Measurements from ENCODE around the gene AGRN.

Gene AGRN

DNA sequence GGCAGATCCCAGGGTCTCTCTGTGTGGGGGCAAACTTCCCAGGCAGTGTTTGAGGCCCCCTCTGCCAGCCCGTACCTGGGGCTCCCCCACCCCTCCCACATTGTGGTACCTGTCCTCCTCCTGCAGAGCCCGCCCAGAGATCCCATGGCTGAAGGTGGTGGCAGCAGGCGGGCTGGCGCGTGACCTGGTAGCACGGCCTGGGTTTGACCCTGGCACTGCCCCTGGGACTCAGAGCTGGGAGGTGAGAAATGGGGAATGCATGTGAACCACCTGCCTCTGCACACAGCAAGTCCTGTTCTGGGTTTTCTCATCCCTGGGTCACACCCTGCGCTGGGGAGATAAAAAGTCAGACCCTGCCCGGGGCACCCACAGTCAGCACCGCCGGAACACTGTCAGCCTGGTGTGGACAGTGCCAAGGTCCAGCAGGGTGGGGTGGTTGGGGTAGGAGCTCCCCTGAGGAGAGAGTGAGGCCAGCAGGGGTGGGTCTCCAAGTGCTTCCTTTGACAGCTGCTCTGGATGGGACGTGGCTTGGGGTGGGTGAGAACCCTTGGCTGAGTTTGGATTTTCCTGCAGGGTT, 11.8 kb downstream of the AGRN start:
- no peaks in the 10 kb centered on the region for H3K9me3 Mint-ChIP-seq
- H3K27ac Mint-ChIP-seq, result no peak overlapping the region
- H3K36me3 Mint-ChIP-seq (ENCODE audit: low read depth), result no peaks in the 10 kb centered on the region
- peaks cover 10% of the 10 kb centered on the region for H3K27me3 Mint-ChIP-seq (ENCODE audit: low read depth)
- no peaks in the 10 kb centered on the region for H3K4me1 Mint-ChIP-seq (ENCODE audit: low read depth)
- peak overlapping the region; percentile 62 for H3K4me3 Mint-ChIP-seq

- Mint-ChIP-seq H3K4me3 (peak overlapping the region; percentile 62), H3K9me3 (no peaks in the 10 kb centered on the region), H3K4me1 (ENCODE audit: low read depth) (no peaks in the 10 kb centered on the region), H3K27ac (peak overlapping the region; percentile 65), H3K27me3 (ENCODE audit: low read depth) (peaks cover 10% of the 10 kb centered on the region), H3K36me3 (ENCODE audit: low read depth) (no peaks in the 10 kb centered on the region)
Observed at GRCh38 chr1:1032424-1032823, 12.5 kb downstream of the AGRN start.

- Mint-ChIP-seq H3K9me3 (no peaks in the 10 kb centered on the region), H3K4me3 (peak overlapping the region; percentile 58), H3K4me1 (ENCODE audit: low read depth) (no peaks in the 10 kb centered on the region), H3K27me3 (ENCODE audit: low read depth) (peaks cover 10% of the 10 kb centered on the region), H3K27ac (no peak overlapping the region), H3K36me3 (ENCODE audit: low read depth) (no peaks in the 10 kb centered on the region)
Observed at GRCh38 chr1:1033009-1033587, 13.2 kb downstream of the AGRN start.

DNA sequence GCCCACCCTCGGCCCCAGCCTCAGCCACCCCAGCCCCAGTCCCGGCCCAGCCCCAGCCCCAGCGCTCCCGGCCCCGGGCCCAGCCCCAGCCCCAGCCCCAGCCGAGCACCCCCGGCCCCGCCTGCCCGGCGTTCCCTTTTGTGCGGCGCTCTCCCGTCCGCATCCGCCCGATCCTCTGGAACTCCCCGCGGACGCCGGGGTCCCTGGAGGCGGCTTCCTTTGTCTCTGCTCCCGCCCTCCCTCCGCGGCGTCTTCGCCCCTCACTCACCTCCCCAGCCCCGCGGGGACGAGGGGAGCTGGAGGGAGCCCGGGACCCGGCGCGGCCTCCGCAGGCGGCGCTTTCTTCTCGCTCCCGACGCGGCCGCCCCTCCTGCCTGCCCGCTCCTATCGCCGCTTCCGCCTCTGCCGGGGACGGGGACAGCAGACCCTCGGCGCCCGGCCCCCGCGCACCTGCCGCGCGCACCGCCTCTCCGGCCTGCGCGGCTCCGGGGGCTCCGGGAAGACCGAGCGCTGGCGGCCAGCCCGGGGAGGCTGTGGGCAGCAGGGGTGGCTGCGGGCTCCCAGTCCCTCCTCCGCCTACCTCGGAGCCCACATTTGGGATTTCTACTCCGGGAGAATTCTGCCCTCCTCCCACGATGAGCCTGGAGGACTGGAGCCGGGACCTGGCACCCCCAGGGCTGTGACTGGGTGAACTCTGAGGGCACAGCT, 14.0 kb downstream of the AGRN start:
- H3K27ac Mint-ChIP-seq, result no peak overlapping the region
- no peaks in the 10 kb centered on the region for H3K9me3 Mint-ChIP-seq
- H3K27me3 Mint-ChIP-seq (ENCODE audit: low read depth), result peaks cover 16% of the 10 kb centered on the region
- peak overlapping the region; percentile 28 for H3K4me3 Mint-ChIP-seq
- peaks cover 6% of the 10 kb centered on the region for H3K4me1 Mint-ChIP-seq (ENCODE audit: low read depth)
- H3K36me3 Mint-ChIP-seq (ENCODE audit: low read depth), result no peaks in the 10 kb centered on the region

DNA sequence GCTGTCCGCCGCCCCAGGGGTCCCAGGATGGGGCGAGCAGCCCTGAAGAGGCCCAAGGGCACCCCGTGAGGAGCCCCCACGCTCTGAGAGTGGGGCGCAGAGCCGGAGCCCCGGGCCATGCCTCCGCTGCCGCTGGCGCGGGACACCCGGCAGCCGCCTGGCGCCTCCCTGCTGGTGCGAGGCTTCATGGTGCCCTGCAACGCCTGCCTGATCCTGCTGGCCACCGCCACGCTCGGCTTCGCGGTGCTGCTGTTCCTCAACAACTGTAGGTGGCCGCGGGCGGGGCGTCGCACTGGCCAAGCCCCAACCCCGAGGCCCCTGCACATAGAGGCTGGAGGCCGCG, 14.5 kb downstream of the AGRN start:
- peaks cover 21% of the 10 kb centered on the region for H3K27me3 Mint-ChIP-seq (ENCODE audit: low read depth)
- H3K4me3 Mint-ChIP-seq, result no peak overlapping the region
- H3K36me3 Mint-ChIP-seq (ENCODE audit: low read depth), result no peaks in the 10 kb centered on the region
- no peak overlapping the region for H3K27ac Mint-ChIP-seq
- H3K4me1 Mint-ChIP-seq (ENCODE audit: low read depth), result peaks cover 9% of the 10 kb centered on the region
- no peaks in the 10 kb centered on the region for H3K9me3 Mint-ChIP-seq

GRCh38 chr1:1035291-1035943, 15.5 kb downstream of the AGRN start:
- peaks cover 14% of the 10 kb centered on the region for H3K4me1 Mint-ChIP-seq (ENCODE audit: low read depth)
- H3K9me3 Mint-ChIP-seq, result no peaks in the 10 kb centered on the region
- peaks cover 25% of the 10 kb centered on the region for H3K27me3 Mint-ChIP-seq (ENCODE audit: low read depth)
- H3K4me3 Mint-ChIP-seq, result no peak overlapping the region
- no peaks in the 10 kb centered on the region for H3K36me3 Mint-ChIP-seq (ENCODE audit: low read depth)
- no peak overlapping the region for H3K27ac Mint-ChIP-seq

- peaks cover 14% of the 10 kb centered on the region for H3K4me1 Mint-ChIP-seq (ENCODE audit: low read depth)
- peaks cover 19% of the 10 kb centered on the region for H3K27me3 Mint-ChIP-seq (ENCODE audit: low read depth)
- no peaks in the 10 kb centered on the region for H3K36me3 Mint-ChIP-seq (ENCODE audit: low read depth)
- H3K4me3 Mint-ChIP-seq, result no peak overlapping the region
- no peak overlapping the region for H3K27ac Mint-ChIP-seq
- no peaks in the 10 kb centered on the region for H3K9me3 Mint-ChIP-seq
Observed at GRCh38 chr1:1037366-1038327, 17.7 kb downstream of the AGRN start.

- Mint-ChIP-seq H3K27me3 (ENCODE audit: low read depth) (peaks cover 19% of the 10 kb centered on the region), H3K4me1 (ENCODE audit: low read depth) (peaks cover 16% of the 10 kb centered on the region), H3K27ac (no peak overlapping the region), H3K9me3 (no peaks in the 10 kb centered on the region), H3K36me3 (ENCODE audit: low read depth) (no peaks in the 10 kb centered on the region), H3K4me3 (no peak overlapping the region)
Observed at GRCh38 chr1:1038694-1039093, 18.8 kb downstream of the AGRN start.

DNA sequence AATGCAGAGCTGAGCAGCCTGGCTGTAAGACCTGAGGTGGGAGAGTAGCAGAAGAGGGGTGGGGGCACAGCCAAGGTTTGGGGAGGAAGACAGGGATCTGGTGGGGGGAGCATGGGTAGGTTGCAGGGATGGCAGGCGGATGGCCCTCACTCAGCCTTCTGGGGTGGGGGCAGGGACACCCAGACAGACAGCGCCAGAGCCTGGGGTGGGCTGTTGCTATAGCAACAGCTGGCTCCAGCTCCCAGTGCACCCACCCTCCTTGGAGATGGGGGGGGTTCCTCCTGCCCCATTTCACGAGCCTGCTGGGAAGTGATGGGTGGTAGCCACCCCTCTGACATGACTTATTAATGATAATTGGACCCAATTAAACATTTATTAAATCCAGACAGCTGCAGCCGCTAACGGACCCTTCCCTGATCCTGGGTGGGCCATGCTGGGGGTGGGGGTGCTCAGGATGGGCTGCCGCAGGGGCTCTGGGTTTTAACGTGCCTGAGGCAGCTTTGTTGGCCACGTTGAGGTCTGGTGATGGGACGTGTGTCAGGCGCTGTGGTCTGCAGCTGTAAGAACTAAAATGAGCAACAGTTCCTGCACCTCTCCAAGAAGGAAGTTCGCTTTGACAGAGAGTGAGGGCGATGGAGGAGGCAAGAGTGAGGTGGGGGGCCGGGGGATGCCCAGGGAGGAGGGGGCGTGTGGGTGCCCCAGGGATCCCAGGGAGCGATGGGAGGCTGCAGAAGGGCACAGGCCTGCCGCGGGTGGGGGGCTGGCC, 19.4 kb downstream of the AGRN start:
- H3K9me3 Mint-ChIP-seq, result no peaks in the 10 kb centered on the region
- peaks cover 16% of the 10 kb centered on the region for H3K4me1 Mint-ChIP-seq (ENCODE audit: low read depth)
- peak overlapping the region; percentile 77 for H3K4me3 Mint-ChIP-seq
- H3K36me3 Mint-ChIP-seq (ENCODE audit: low read depth), result no peaks in the 10 kb centered on the region
- H3K27ac Mint-ChIP-seq, result peak overlapping the region; percentile 84
- H3K27me3 Mint-ChIP-seq (ENCODE audit: low read depth), result peaks cover 18% of the 10 kb centered on the region

DNA sequence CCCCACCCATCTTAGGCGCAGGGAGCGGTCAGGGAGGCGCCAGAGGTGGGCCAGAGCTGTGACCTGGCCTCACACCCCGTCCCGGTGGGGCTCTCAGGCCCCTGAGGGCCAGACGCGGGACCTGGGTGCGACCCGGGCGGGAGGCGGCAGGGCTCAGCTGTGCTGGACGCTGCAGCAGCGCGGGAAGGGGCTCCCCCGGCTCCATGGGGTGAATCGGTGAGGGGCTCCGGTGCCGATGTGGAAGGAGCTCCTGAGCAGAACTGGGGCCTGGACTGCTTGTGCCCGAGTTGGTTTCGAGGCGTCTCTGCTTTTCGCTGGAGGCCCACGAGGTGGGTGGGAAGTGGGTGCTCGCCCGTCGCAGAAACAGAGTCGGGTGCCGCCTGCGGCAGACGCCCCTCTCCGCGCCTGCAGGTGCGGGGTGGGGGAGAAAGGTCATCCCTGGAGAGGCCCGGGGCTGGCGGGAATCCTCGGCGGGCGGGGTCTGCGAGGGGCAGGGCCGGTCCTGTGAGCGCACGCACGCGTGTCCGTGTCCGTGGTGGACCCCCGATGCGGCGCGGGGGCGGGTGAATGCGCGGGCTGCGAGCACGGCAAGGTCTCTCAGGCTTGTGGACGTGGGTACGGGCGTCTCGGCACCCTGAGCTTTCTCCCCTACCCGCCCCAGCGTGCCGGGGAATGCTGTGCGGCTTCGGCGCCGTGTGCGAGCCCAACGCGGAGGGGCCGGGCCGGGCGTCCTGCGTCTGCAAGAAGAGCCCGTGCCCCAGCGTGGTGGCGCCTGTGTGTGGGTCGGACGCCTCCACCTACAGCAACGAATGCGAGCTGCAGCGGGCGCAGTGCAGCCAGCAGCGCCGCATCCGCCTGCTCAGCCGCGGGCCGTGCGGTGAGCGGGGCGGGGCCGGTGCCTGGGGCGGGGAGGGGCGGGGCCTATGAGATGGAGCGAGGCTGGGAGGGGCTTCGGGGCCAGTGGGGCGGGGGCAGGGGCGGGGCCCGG, 20.4 kb downstream of the AGRN start:
- Mint-ChIP-seq H3K36me3 (ENCODE audit: low read depth) (no peaks in the 10 kb centered on the region), H3K4me3 (peak overlapping the region; percentile 77), H3K27ac (no peak overlapping the region), H3K9me3 (no peaks in the 10 kb centered on the region), H3K27me3 (ENCODE audit: low read depth) (peaks cover 15% of the 10 kb centered on the region), H3K4me1 (ENCODE audit: low read depth) (peaks cover 16% of the 10 kb centered on the region)

DNA sequence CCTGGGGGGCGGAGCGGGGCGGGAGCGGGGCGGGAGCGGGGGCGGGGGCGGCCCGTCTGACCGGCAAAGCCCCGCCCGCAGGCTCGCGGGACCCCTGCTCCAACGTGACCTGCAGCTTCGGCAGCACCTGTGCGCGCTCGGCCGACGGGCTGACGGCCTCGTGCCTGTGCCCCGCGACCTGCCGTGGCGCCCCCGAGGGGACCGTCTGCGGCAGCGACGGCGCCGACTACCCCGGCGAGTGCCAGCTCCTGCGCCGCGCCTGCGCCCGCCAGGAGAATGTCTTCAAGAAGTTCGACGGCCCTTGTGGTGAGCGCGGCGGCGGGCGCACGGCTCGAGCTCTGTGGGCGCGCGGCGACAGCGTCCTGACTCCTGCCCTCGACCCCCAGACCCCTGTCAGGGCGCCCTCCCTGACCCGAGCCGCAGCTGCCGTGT, 21.2 kb downstream of the AGRN start:
- peaks cover 15% of the 10 kb centered on the region for H3K27me3 Mint-ChIP-seq (ENCODE audit: low read depth)
- H3K4me1 Mint-ChIP-seq (ENCODE audit: low read depth), result peaks cover 16% of the 10 kb centered on the region
- no peak overlapping the region for H3K27ac Mint-ChIP-seq
- no peaks in the 10 kb centered on the region for H3K9me3 Mint-ChIP-seq
- H3K4me3 Mint-ChIP-seq, result no peak overlapping the region
- no peaks in the 10 kb centered on the region for H3K36me3 Mint-ChIP-seq (ENCODE audit: low read depth)

GRCh38 chr1:1041873-1042272, 22.0 kb downstream of the AGRN start:
- Mint-ChIP-seq H3K27me3 (ENCODE audit: low read depth) (peaks cover 15% of the 10 kb centered on the region), H3K4me1 (ENCODE audit: low read depth) (peaks cover 16% of the 10 kb centered on the region), H3K27ac (no peak overlapping the region), H3K9me3 (no peaks in the 10 kb centered on the region), H3K4me3 (no peak overlapping the region), H3K36me3 (ENCODE audit: low read depth) (no peaks in the 10 kb centered on the region)

DNA sequence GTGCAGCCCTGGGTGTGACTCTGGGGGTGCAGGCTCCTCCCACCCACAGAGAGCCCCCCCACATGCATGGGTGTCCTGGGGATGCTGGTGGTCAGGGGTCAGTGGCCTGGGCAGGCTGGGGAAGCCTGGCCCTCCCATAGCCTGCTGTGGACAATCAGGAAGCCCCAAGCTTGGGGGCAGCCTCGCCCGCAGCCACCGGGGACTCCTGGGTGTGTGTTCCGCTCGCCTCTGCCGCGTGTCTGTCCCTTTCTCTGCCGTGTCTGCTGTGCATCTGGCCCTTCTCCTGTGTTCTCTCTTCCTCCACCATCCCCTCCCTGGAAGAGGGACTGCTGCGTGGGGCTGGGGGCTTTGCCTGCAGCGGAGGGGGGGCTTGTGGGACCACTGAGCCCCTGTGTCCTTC, 22.9 kb downstream of the AGRN start:
- Mint-ChIP-seq H3K9me3 (no peaks in the 10 kb centered on the region), H3K4me3 (no peak overlapping the region), H3K27me3 (ENCODE audit: low read depth) (peaks cover 15% of the 10 kb centered on the region), H3K27ac (no peak overlapping the region), H3K4me1 (ENCODE audit: low read depth) (peaks cover 16% of the 10 kb centered on the region), H3K36me3 (ENCODE audit: low read depth) (no peaks in the 10 kb centered on the region)
